ENCODE measurements around the gene PTCH1. TPM values are rescaled to one million over a fixed set of nuclear protein-coding genes. Genes with fewer than 3 reads are reported as not detected.

Gene PTCH1
- total and polyA plus RNA-seq, 10 of the 15 experiments (the other 5 are each of a cell fraction or from before 2014, with no cell fraction given), result 0.16 to 6.1 (median 2.6) TPM

DNA sequence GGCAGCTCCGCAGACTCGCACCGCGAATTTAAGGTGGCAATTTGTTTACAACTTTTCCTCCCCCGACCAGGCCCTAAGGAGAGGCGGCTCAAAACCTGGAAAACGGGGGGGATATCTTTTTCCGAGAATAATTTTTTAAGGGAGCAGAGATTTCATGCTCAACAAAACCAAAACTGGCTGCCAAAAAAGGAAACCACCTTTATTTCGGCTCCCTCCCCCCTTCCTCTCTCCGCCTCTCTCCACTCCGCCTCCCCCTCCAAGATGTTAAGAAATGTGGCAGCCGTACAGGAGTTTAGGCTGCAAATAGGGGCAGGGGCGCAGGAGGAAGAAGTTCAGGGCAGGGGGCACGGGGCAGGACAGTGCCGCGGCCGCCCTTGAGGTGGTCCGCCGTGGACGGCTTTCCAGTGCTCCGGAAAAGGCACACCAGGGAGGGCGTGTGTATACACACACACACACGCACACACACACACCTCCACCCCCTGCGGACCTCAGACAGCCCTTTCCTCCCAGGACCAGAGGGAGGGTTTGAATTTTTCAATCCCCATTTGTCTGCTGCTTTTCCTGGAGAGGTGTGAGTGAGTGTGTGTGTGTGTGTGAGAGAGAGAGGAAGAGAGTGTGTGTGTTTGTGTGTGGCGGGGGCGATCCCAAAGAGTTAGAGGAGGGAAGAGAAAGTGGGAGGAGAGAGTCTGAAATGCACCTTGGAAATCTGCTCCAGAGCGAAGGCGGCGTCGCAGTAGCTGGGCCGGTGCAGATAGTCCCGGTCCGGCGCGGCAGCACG, 9.1 kb downstream of the PTCH1 start (continued):
- TF ChIP-seq, protein P1, sequence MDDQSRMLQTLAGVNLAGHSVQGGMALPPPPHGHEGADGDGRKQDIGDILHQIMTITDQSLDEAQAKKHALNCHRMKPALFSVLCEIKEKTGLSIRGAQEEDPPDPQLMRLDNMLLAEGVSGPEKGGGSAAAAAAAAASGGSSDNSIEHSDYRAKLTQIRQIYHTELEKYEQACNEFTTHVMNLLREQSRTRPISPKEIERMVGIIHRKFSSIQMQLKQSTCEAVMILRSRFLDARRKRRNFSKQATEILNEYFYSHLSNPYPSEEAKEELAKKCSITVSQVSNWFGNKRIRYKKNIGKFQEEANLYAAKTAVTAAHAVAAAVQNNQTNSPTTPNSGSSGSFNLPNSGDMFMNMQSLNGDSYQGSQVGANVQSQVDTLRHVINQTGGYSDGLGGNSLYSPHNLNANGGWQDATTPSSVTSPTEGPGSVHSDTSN (IDR thresholded peaks at IDR 0.05; ENCODE audit: insufficient replicate concordance, low read depth, low read length), result no peak
- TF ChIP-seq TCF3 (IDR thresholded peaks at IDR 0.05; ENCODE audit: borderline replicate concordance, insufficient read depth, low read depth, low read length), result no peak
- TF ChIP-seq MEF2B (IDR thresholded peaks at IDR 0.05; ENCODE audit: partially characterized antibody, poor library complexity, severe bottlenecking), result peak; percentile 31
- no peak for TF ChIP-seq NFXL1 (IDR thresholded peaks at IDR 0.05; ENCODE audit: borderline replicate concordance)
- TF ChIP-seq TARDBP (IDR thresholded peaks at IDR 0.05; ENCODE audit: borderline replicate concordance), result no peak
- no peak for TF ChIP-seq ZNF274 (IDR thresholded peaks at IDR 0.05; ENCODE audit: insufficient read depth, insufficient read length)
- TF ChIP-seq, protein P2, sequence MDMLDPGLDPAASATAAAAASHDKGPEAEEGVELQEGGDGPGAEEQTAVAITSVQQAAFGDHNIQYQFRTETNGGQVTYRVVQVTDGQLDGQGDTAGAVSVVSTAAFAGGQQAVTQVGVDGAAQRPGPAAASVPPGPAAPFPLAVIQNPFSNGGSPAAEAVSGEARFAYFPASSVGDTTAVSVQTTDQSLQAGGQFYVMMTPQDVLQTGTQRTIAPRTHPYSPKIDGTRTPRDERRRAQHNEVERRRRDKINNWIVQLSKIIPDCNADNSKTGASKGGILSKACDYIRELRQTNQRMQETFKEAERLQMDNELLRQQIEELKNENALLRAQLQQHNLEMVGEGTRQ (IDR thresholded peaks at IDR 0.05; ENCODE audit: borderline replicate concordance, low read depth, low read length), result no peak
- TF ChIP-seq EGR1 (IDR thresholded peaks at IDR 0.05; ENCODE audit: borderline replicate concordance in 1 of 2, low read depth in 2 of 2, low read length in 2 of 2), result no peak
- TF ChIP-seq WRNIP1 (IDR thresholded peaks at IDR 0.05; ENCODE audit: borderline replicate concordance, low read depth, low read length), result peak; percentile 100
- TF ChIP-seq SMAD1 (IDR thresholded peaks at IDR 0.05; ENCODE audit: low read depth, partially characterized antibody), result no peak
- TF ChIP-seq ASH2L (IDR thresholded peaks at IDR 0.05; ENCODE audit: borderline replicate concordance, low read depth), result no peak
- TF ChIP-seq, protein P3, sequence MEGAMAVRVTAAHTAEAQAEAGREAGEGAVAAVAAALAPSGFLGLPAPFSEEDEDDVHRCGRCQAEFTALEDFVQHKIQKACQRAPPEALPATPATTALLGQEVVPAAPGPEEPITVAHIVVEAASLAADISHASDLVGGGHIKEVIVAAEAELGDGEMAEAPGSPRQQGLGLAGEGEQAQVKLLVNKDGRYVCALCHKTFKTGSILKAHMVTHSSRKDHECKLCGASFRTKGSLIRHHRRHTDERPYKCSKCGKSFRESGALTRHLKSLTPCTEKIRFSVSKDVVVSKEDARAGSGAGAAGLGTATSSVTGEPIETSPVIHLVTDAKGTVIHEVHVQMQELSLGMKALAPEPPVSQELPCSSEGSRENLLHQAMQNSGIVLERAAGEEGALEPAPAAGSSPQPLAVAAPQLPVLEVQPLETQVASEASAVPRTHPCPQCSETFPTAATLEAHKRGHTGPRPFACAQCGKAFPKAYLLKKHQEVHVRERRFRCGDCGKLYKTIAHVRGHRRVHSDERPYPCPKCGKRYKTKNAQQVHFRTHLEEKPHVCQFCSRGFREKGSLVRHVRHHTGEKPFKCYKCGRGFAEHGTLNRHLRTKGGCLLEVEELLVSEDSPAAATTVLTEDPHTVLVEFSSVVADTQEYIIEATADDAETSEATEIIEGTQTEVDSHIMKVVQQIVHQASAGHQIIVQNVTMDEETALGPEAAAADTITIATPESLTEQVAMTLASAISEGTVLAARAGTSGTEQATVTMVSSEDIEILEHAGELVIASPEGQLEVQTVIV (IDR thresholded peaks at IDR 0.05; ENCODE audit: borderline replicate concordance, partially characterized antibody), result no peak
- TF ChIP-seq TCF7 (IDR thresholded peaks at IDR 0.05; ENCODE audit: borderline replicate concordance), result no peak
- TF ChIP-seq HDAC6 (IDR thresholded peaks at IDR 0.05; ENCODE audit: unreplicated experiment), result no peak
- no peak for TF ChIP-seq PML (IDR thresholded peaks at IDR 0.05; ENCODE audit: low read length)
- no peak for TF ChIP-seq EP300 (IDR thresholded peaks at IDR 0.05; ENCODE audit: borderline replicate concordance in 1 of 2, control insufficient read depth in 1 of 2, low read depth in 2 of 2, low read length in 2 of 2)
- TF ChIP-seq, protein P4, sequence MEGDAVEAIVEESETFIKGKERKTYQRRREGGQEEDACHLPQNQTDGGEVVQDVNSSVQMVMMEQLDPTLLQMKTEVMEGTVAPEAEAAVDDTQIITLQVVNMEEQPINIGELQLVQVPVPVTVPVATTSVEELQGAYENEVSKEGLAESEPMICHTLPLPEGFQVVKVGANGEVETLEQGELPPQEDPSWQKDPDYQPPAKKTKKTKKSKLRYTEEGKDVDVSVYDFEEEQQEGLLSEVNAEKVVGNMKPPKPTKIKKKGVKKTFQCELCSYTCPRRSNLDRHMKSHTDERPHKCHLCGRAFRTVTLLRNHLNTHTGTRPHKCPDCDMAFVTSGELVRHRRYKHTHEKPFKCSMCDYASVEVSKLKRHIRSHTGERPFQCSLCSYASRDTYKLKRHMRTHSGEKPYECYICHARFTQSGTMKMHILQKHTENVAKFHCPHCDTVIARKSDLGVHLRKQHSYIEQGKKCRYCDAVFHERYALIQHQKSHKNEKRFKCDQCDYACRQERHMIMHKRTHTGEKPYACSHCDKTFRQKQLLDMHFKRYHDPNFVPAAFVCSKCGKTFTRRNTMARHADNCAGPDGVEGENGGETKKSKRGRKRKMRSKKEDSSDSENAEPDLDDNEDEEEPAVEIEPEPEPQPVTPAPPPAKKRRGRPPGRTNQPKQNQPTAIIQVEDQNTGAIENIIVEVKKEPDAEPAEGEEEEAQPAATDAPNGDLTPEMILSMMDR (IDR thresholded peaks at IDR 0.05 in 2 of 3, conservative IDR thresholded peaks at IDR 0.05 in 1 of 3; ENCODE audit: control insufficient read depth in 2 of 3, extremely low read depth in 1 of 3, insufficient read depth in 1 of 3, low read depth in 3 of 3, low read length in 3 of 3), result no peak
- TF ChIP-seq POLR2AphosphoS5 (IDR thresholded peaks at IDR 0.05; ENCODE audit: low read length), result no peak
- TF ChIP-seq, protein P5, sequence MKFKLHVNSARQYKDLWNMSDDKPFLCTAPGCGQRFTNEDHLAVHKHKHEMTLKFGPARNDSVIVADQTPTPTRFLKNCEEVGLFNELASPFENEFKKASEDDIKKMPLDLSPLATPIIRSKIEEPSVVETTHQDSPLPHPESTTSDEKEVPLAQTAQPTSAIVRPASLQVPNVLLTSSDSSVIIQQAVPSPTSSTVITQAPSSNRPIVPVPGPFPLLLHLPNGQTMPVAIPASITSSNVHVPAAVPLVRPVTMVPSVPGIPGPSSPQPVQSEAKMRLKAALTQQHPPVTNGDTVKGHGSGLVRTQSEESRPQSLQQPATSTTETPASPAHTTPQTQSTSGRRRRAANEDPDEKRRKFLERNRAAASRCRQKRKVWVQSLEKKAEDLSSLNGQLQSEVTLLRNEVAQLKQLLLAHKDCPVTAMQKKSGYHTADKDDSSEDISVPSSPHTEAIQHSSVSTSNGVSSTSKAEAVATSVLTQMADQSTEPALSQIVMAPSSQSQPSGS (IDR thresholded peaks at IDR 0.05; ENCODE audit: low read length), result no peak
- TF ChIP-seq YBX1 (IDR thresholded peaks at IDR 0.05), result no peak
- peak; percentile 38; the same call in 1 of the 2 replicates for TF ChIP-seq FOXK2 (IDR thresholded peaks at IDR 0.05)

Data from GM12878 (cell line).